GM12878 (cell line): ENCODE results near the gene CYSRT1. TPM values are rescaled to one million over a fixed set of nuclear protein-coding genes. Genes with fewer than 3 reads are reported as not detected.

Experiments
- ASH2L ChIP-seq: fragments of 300-600, 200-600 bp; sonication (generic); IDR thresholded peaks from 2 replicates; pipeline ENCODE4 v1.6.1; 2017; ENCODE audit warnings: low read depth, mild to moderate bottlenecking, borderline replicate concordance
- CHD4 ChIP-seq: fragments of 200-600 bp; sonication (generic); IDR thresholded peaks from 2 replicates; pipeline ENCODE4 v1.6.1; 2016; ENCODE audit warnings: mild to moderate bottlenecking
- EZH2 ChIP-seq: IDR thresholded peaks from 2 replicates; pipeline ENCODE4 v1.6.1; 2012; ENCODE audit warnings: low read depth, mild to moderate bottlenecking, control low read depth, inconsistent platforms, low read length, borderline replicate concordance; ENCODE audit not compliant: control insufficient read depth
- MTA3 ChIP-seq: IDR thresholded peaks from 2 replicates; pipeline ENCODE4 v1.6.1; 2012; ENCODE audit warnings: low read length, inconsistent platforms, borderline replicate concordance
- MYC ChIP-seq: IDR thresholded peaks from 2 replicates; pipeline ENCODE4 v1.6.1; 2011; ENCODE audit warnings: mild to moderate bottlenecking, low read length, moderate library complexity, inconsistent platforms; ENCODE audit not compliant: insufficient read depth, insufficient replicate concordance, insufficient read length, severe bottlenecking
- NFXL1 ChIP-seq: fragments of 450-650 bp; IDR thresholded peaks from 2 replicates; pipeline ENCODE4 v1.6.1; 2017; ENCODE audit warnings: antibody characterized with exemption, mild to moderate bottlenecking, borderline replicate concordance
- NR2C2 ChIP-seq: IDR thresholded peaks from 2 replicates; pipeline ENCODE4 v1.6.1; 2011; ENCODE audit warnings: borderline replicate concordance, low read depth; ENCODE audit not compliant: control insufficient read depth, insufficient read length
- POLR2AphosphoS5 ChIP-seq: IDR thresholded peaks from 2 replicates; pipeline ENCODE4 v1.6.1; 2011; ENCODE audit warnings: mild to moderate bottlenecking, low read length, inconsistent platforms
- RAD21 ChIP-seq: IDR thresholded peaks from 2 replicates; pipeline ENCODE4 v1.6.1; 2011; ENCODE audit warnings: mild to moderate bottlenecking, low read depth, low read length, moderate library complexity; ENCODE audit not compliant: insufficient read depth
- SIX5 ChIP-seq: IDR thresholded peaks from 2 replicates; pipeline ENCODE4 v1.6.1; 2011; ENCODE audit warnings: mild to moderate bottlenecking, low read depth, low read length, moderate library complexity; ENCODE audit not compliant: severe bottlenecking
- SMAD5 ChIP-seq: IDR thresholded peaks from 2 replicates; pipeline ENCODE4 v1.6.1; 2016; ENCODE audit warnings: antibody characterized with exemption, low read depth
- SMARCA5 ChIP-seq: fragments of 450-650 bp; IDR thresholded peaks from 2 replicates; pipeline ENCODE4 v1.6.1; 2017; ENCODE audit warnings: mild to moderate bottlenecking
- SRF ChIP-seq, 2 experiments: IDR thresholded peaks; 2 replicates each; pipeline ENCODE4 v1.6.1; 2011; ENCODE audit warnings: low read depth in 2 of 2, low read length in 2 of 2, mild to moderate bottlenecking in 1 of 2, moderate library complexity in 1 of 2
- TBL1XR1 ChIP-seq: IDR thresholded peaks from 2 replicates; pipeline ENCODE4 v1.6.1; 2012; ENCODE audit warnings: low read depth, low read length, improper control_type of control experiment
- ZNF217 ChIP-seq: fragments of 450-650 bp; IDR thresholded peaks from 2 replicates; pipeline ENCODE4 v1.6.1; 2017; ENCODE audit warnings: antibody characterized with exemption, mild to moderate bottlenecking
- polyA plus RNA-seq, 11 experiments: library from polyadenylated mRNA; depleted of rRNA in 4 of 11; unstranded in 6 of 11; stranded (reverse) in 5 of 11; fragments of >200 nt; fragmentation: Nextera tagmentation in 4 of 11; fragmentation: Illumina TruSeq in 1 of 11; extraction: Ambion mirVana in 4 of 11; extraction: Trizol in 1 of 11; gene quantifications; 1 replicate in 1 of 11; 2 replicates in 10 of 11; pipeline versions ENCODE4 v1.2.1 to v1.2.3, GENCODE V29; 2011 to 2016; ENCODE audit warnings: inconsistent platforms in 2 of 11, missing spikeins in 2 of 11, low read depth in 1 of 11
- total RNA-seq, 4 experiments: library from RNA; depleted of rRNA in 3 of 4; stranded (reverse); fragments of >200 nt in 3 of 4; fragmentation: Illumina TruSeq in 1 of 4; extraction: Trizol in 1 of 4; gene quantifications; 2 replicates each; pipeline versions ENCODE4 v1.2.1 to v1.2.3, GENCODE V29; 2013 to 2021
- TF ChIP-seq, protein P1 (sequence below): fragments of 150-350 bp; IDR thresholded peaks from 2 replicates; pipeline ENCODE4 v1.6.1; 2016; ENCODE audit warnings: low read depth, low read length
- TF ChIP-seq, protein P2 (sequence below): fragments of 450-650 bp; IDR thresholded peaks from 2 replicates; pipeline ENCODE4 v1.6.1; 2018; ENCODE audit warnings: borderline replicate concordance, mild to moderate bottlenecking; ENCODE audit not compliant: partially characterized antibody
- TF ChIP-seq, protein P3 (sequence below): fragments of 450-650 bp; IDR thresholded peaks from 2 replicates; pipeline ENCODE4 v1.6.1; 2016; ENCODE audit warnings: mild to moderate bottlenecking, moderate library complexity, borderline replicate concordance
- TF ChIP-seq, protein P4 (sequence below): IDR thresholded peaks from 2 replicates; pipeline ENCODE4 v1.6.1; 2012; ENCODE audit warnings: low read depth, low read length, improper control_type of control experiment

CYSRT1 gene
- total and polyA plus RNA-seq, 10 of the 15 experiments (the other 5 are each of a cell fraction or from before 2014, with no cell fraction given) = 0.24 to 3.6 (median 0.97) TPM; not detected in 1

DNA sequence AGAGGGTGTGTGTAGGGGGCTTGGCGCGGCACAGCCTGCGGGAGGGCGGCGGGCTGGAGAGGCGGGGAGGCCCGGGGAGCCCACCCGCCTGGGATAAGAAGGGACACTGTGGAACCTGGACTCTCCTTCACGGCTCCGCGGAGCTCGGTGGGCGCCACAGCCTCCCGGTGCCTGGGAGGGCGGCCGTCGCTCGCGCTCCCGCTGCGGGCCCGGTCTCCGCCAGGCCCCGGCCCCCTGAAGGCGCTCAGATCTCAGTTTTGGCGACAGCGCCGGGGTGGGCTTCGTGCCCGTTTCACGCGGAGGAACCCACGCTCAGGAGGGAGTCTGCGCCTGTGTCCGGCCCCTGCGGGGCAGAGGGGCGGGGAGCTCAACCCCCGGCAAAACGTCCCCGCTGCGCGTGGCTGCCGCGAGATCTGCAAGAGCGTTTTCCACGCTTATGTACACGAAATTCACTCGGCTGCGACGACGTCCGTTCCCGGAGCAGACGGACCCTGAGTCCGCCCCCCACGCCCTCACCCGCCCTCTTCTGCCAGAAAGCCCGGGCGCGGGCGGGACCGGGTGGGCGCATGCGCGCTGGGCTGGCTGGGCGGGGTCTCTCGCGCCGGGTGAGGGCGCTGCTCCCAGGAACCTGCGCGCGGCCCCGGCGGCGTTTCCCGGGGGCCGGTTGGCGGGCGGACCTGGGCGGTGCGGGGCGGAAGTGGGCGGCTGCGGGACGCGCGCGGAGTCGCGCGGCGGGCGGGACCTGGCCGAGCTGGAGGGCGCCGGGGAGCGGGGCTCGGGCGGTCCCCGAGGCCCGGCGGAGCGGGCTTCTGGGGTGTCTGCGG lies 29.9 kb downstream of the CYSRT1 start, which contains the start of gene NELFB (continued):
- TF ChIP-seq POLR2AphosphoS5 (no peak; the same call in 1 of the 2 replicates), NR2C2 (no peak), SMAD5 (no peak), SIX5 (peak; percentile 80), CHD4 (no peak), ASH2L (no peak), EZH2 (no peak), SMARCA5 (peak; percentile 65; the same call in 1 of the 2 replicates), MTA3 (no peak), MYC (no peak), TBL1XR1 (peak; percentile 73; the same call in 1 of the 2 replicates), SRF (IDR thresholded peaks at IDR 0.05; ENCODE audit: low read depth in 2 of 2, low read length in 2 of 2) (peak; percentile 45 to 92; a peak in 3 of 4 replicates), NFXL1 (0 out of 2 replicates have a peak, but pooled peaks have one; percentile 44), ZNF217 (peak; percentile 73; the same call in 1 of the 2 replicates), RAD21 (no peak)
- TF ChIP-seq, protein P1, sequence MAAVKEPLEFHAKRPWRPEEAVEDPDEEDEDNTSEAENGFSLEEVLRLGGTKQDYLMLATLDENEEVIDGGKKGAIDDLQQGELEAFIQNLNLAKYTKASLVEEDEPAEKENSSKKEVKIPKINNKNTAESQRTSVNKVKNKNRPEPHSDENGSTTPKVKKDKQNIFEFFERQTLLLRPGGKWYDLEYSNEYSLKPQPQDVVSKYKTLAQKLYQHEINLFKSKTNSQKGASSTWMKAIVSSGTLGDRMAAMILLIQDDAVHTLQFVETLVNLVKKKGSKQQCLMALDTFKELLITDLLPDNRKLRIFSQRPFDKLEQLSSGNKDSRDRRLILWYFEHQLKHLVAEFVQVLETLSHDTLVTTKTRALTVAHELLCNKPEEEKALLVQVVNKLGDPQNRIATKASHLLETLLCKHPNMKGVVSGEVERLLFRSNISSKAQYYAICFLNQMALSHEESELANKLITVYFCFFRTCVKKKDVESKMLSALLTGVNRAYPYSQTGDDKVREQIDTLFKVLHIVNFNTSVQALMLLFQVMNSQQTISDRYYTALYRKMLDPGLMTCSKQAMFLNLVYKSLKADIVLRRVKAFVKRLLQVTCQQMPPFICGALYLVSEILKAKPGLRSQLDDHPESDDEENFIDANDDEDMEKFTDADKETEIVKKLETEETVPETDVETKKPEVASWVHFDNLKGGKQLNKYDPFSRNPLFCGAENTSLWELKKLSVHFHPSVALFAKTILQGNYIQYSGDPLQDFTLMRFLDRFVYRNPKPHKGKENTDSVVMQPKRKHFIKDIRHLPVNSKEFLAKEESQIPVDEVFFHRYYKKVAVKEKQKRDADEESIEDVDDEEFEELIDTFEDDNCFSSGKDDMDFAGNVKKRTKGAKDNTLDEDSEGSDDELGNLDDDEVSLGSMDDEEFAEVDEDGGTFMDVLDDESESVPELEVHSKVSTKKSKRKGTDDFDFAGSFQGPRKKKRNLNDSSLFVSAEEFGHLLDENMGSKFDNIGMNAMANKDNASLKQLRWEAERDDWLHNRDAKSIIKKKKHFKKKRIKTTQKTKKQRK = no peak
- TF ChIP-seq, protein P2, sequence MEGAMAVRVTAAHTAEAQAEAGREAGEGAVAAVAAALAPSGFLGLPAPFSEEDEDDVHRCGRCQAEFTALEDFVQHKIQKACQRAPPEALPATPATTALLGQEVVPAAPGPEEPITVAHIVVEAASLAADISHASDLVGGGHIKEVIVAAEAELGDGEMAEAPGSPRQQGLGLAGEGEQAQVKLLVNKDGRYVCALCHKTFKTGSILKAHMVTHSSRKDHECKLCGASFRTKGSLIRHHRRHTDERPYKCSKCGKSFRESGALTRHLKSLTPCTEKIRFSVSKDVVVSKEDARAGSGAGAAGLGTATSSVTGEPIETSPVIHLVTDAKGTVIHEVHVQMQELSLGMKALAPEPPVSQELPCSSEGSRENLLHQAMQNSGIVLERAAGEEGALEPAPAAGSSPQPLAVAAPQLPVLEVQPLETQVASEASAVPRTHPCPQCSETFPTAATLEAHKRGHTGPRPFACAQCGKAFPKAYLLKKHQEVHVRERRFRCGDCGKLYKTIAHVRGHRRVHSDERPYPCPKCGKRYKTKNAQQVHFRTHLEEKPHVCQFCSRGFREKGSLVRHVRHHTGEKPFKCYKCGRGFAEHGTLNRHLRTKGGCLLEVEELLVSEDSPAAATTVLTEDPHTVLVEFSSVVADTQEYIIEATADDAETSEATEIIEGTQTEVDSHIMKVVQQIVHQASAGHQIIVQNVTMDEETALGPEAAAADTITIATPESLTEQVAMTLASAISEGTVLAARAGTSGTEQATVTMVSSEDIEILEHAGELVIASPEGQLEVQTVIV = no peak
- TF ChIP-seq, protein P3, sequence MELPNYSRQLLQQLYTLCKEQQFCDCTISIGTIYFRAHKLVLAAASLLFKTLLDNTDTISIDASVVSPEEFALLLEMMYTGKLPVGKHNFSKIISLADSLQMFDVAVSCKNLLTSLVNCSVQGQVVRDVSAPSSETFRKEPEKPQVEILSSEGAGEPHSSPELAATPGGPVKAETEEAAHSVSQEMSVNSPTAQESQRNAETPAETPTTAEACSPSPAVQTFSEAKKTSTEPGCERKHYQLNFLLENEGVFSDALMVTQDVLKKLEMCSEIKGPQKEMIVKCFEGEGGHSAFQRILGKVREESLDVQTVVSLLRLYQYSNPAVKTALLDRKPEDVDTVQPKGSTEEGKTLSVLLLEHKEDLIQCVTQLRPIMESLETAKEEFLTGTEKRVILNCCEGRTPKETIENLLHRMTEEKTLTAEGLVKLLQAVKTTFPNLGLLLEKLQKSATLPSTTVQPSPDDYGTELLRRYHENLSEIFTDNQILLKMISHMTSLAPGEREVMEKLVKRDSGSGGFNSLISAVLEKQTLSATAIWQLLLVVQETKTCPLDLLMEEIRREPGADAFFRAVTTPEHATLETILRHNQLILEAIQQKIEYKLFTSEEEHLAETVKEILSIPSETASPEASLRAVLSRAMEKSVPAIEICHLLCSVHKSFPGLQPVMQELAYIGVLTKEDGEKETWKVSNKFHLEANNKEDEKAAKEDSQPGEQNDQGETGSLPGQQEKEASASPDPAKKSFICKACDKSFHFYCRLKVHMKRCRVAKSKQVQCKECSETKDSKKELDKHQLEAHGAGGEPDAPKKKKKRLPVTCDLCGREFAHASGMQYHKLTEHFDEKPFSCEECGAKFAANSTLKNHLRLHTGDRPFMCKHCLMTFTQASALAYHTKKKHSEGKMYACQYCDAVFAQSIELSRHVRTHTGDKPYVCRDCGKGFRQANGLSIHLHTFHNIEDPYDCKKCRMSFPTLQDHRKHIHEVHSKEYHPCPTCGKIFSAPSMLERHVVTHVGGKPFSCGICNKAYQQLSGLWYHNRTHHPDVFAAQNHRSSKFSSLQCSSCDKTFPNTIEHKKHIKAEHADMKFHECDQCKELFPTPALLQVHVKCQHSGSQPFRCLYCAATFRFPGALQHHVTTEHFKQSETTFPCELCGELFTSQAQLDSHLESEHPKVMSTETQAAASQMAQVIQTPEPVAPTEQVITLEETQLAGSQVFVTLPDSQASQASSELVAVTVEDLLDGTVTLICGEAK = no peak
- TF ChIP-seq, protein P4, sequence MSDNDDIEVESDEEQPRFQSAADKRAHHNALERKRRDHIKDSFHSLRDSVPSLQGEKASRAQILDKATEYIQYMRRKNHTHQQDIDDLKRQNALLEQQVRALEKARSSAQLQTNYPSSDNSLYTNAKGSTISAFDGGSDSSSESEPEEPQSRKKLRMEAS = peak; percentile 71
